NCI-H1092 treated with DMSO at 0.1 percent for 48 hours (cell line): ENCODE results near the gene KPNA4.
"Not testable (repeated sequence)": the region's sequence is repeated elsewhere in the genome, so short reads cannot be mapped to it uniquely, and the experiment has no call there.

Experiments used
- DNase-seq: peaks from one replicate; lab custom pipeline; 2025; lab: John Stamatoyannopoulos, UW

Gene KPNA4

GRCh38 chr3:160486459-160486869 lies 78.9 kb downstream of the KPNA4 start:
- peak; percentile 29 for DNase-seq

- DNase-seq, result no peak
Measured at GRCh38 chr3:160482796-160483195, 82.6 kb downstream of the KPNA4 start.

- no peak for DNase-seq
Measured at GRCh38 chr3:160481856-160482255, 83.5 kb downstream of the KPNA4 start.

- DNase-seq, result no peak
Measured at GRCh38 chr3:160480931-160481330, 84.4 kb downstream of the KPNA4 start.

GRCh38 chr3:160479376-160479775 lies 86.0 kb downstream of the KPNA4 start:
- no peak for DNase-seq

GRCh38 chr3:160478338-160478737 lies 87.0 kb downstream of the KPNA4 start:
- DNase-seq, result no peak

GRCh38 chr3:160477750-160478149 lies 87.6 kb downstream of the KPNA4 start:
- no peak for DNase-seq

GRCh38 chr3:160475884-160476283 lies 89.5 kb downstream of the KPNA4 start:
- DNase-seq, result no peak

GRCh38 chr3:160475153-160475552 lies 90.2 kb downstream of the KPNA4 start:
- DNase-seq, result no peak

GRCh38 chr3:160474416-160474838 lies 90.9 kb downstream of the KPNA4 start:
- DNase-seq, result no peak

- DNase-seq, result no peak
Measured at GRCh38 chr3:160473978-160474377, 91.4 kb downstream of the KPNA4 start.

- DNase-seq, result no peak
Measured at GRCh38 chr3:160473221-160473620, 92.2 kb downstream of the KPNA4 start.

- DNase-seq, result no peak
Measured at GRCh38 chr3:160472344-160472743, 93.0 kb downstream of the KPNA4 start.

GRCh38 chr3:160471892-160472291 lies 93.5 kb downstream of the KPNA4 start:
- no peak for DNase-seq

GRCh38 chr3:160470181-160470580 lies 95.2 kb downstream of the KPNA4 start:
- no peak for DNase-seq

- no peak for DNase-seq
Measured at GRCh38 chr3:160464971-160465370, 100.4 kb downstream of the KPNA4 start.

GRCh38 chr3:160464321-160464720 lies 101.0 kb downstream of the KPNA4 start:
- DNase-seq, result no peak

- no peak for DNase-seq
Measured at GRCh38 chr3:160460033-160460432, 105.3 kb downstream of the KPNA4 start.

GRCh38 chr3:160459450-160459970 lies 105.9 kb downstream of the KPNA4 start:
- no peak for DNase-seq

GRCh38 chr3:160458151-160458550 lies 107.2 kb downstream of the KPNA4 start:
- no peak for DNase-seq

GRCh38 chr3:160455846-160456245 lies 109.5 kb downstream of the KPNA4 start:
- DNase-seq, result no peak

- DNase-seq, result peak; percentile 48
Measured at GRCh38 chr3:160454995-160455394, 110.4 kb downstream of the KPNA4 start.

- DNase-seq, result not testable (repeated sequence)
Measured at GRCh38 chr3:160452251-160452650, 113.1 kb downstream of the KPNA4 start.

- no peak for DNase-seq
Measured at GRCh38 chr3:160451602-160452001, 113.8 kb downstream of the KPNA4 start.

GRCh38 chr3:160450846-160451245 lies 114.5 kb downstream of the KPNA4 start:
- no peak for DNase-seq
